Vagina (tissue), 2 donors: ENCODE measurements around the gene ABCA13. TPM values are rescaled to one million over a fixed set of nuclear protein-coding genes. Genes with fewer than 3 reads are reported as not detected.

Experiments
- DNase-seq, 2 donors: peaks; one replicate each; pipeline ENCODE4 v3.0.0-alpha.2; 2017; ENCODE audit errors: extremely low spot score in 2 of 2
- H3K27ac ChIP-seq: fragments of 200-600 bp; sonication (generic); one replicate; pipeline ENCODE4 v1.5.1; 2019
- H3K27me3 ChIP-seq: fragments of 200-600 bp; sonication (generic); one replicate; pipeline ENCODE4 v1.5.1; 2019
- H3K36me3 ChIP-seq, 2 donors: fragments of 200-600 bp; sonication (generic); one replicate each; pipeline ENCODE4 v1.5.1; 2017 to 2019
- H3K4me1 ChIP-seq: fragments of 200-600 bp; sonication (generic); one replicate; pipeline ENCODE4 v1.5.1; 2019
- H3K4me3 ChIP-seq, 2 donors: fragments of 200-600 bp; sonication (generic); 1 replicate in 1 of 2; 2 replicates in 1 of 2; pipeline ENCODE4 v1.5.1; 2016 to 2019
- H3K9me3 ChIP-seq: fragments of 200-600 bp; sonication (generic); one replicate; pipeline ENCODE4 v1.5.1; 2019
- CTCF ChIP-seq, 3 experiments: fragments of 450-650 bp in 2 of 3; fragments of 200-600 bp in 1 of 3; sonication (generic) in 1 of 3; IDR thresholded peaks; one replicate each; pipeline ENCODE4 v1.5.1; 2017 to 2019; ENCODE audit warnings: antibody characterized with exemption in 3 of 3, mild to moderate bottlenecking in 2 of 3, moderate library complexity in 2 of 3
- POLR2A ChIP-seq, 2 donors: fragments of 450-650 bp; IDR thresholded peaks; one replicate each; pipeline ENCODE4 v1.6.1; 2017; ENCODE audit warnings: antibody characterized with exemption in 2 of 2, mild to moderate bottlenecking in 2 of 2, moderate library complexity in 2 of 2
- POLR2AphosphoS5 ChIP-seq, 2 donors: sonication (generic); formaldehyde crosslinking; IDR thresholded peaks; one replicate each; pipeline ENCODE4 v1.9.0; 2017; ENCODE audit warnings: antibody characterized with exemption in 2 of 2, mild to moderate bottlenecking in 2 of 2, low read depth in 1 of 2; ENCODE audit not compliant: insufficient read depth in 1 of 2
- intact Hi-C: fragments of 100-400 bp; cut with DNase I; formaldehyde crosslinking; loops from one replicate; pipeline ENCODE4 v1.15.1; 2023
- total RNA-seq: library from RNA; depleted of rRNA; stranded (reverse); fragments of >200 nt; gene quantifications from one replicate; pipeline ENCODE4 v1.2.3, GENCODE V29; 2016

ABCA13 gene
- total RNA-seq, 1 donor from 2014 or later: under 0.01 TPM

- intact Hi-C loops: no loop called here
These were observed 140.3 kb downstream of the ABCA13 start for GRCh38 chr7:48311464-48312100.

GRCh38 chr7:48312151-48312550 is 140.9 kb downstream of the ABCA13 start:
- Histone ChIP-seq H3K27me3 (no peaks in the 10 kb centered on the region), H3K9me3 (no peaks in the 10 kb centered on the region), H3K4me1 (no peaks in the 10 kb centered on the region), H3K4me3 (no peak overlapping the region), H3K36me3 (no peaks in the 10 kb centered on the region), H3K27ac (no peak overlapping the region)
- intact Hi-C loops: no loop called here
- no peak for TF ChIP-seq POLR2A (IDR thresholded peaks at IDR 0.05)
- TF ChIP-seq POLR2AphosphoS5 (IDR thresholded peaks at IDR 0.05; ENCODE audit: insufficient read depth in 1 of 2, low read depth in 1 of 2): no peak
- no peak for TF ChIP-seq CTCF (IDR thresholded peaks at IDR 0.05)
- DNase-seq: no peak

More at GRCh38 chr7:48311464-48312100, 140.3 kb downstream of the ABCA13 start:
- Histone ChIP-seq H3K36me3 (no peaks in the 10 kb centered on the region), H3K4me1 (no peaks in the 10 kb centered on the region), H3K27me3 (no peaks in the 10 kb centered on the region), H3K4me3 (no peak overlapping the region), H3K9me3 (no peaks in the 10 kb centered on the region), H3K27ac (no peak overlapping the region)
- TF ChIP-seq CTCF (IDR thresholded peaks at IDR 0.05): no peak
- TF ChIP-seq POLR2AphosphoS5 (IDR thresholded peaks at IDR 0.05; ENCODE audit: insufficient read depth in 1 of 2, low read depth in 1 of 2): no peak
- no peak for TF ChIP-seq POLR2A (IDR thresholded peaks at IDR 0.05)
- no peak for DNase-seq

GRCh38 chr7:48316768-48317167 is 145.5 kb downstream of the ABCA13 start:
- Histone ChIP-seq H3K27ac (no peak overlapping the region), H3K4me3 (no peak overlapping the region), H3K27me3 (no peaks in the 10 kb centered on the region), H3K4me1 (no peaks in the 10 kb centered on the region), H3K36me3 (no peaks in the 10 kb centered on the region), H3K9me3 (no peaks in the 10 kb centered on the region)
- DNase-seq: no peak
- intact Hi-C loops: no loop called here
- TF ChIP-seq POLR2AphosphoS5 (IDR thresholded peaks at IDR 0.05; ENCODE audit: insufficient read depth in 1 of 2, low read depth in 1 of 2): no peak
- no peak for TF ChIP-seq CTCF (IDR thresholded peaks at IDR 0.05)
- TF ChIP-seq POLR2A (IDR thresholded peaks at IDR 0.05): no peak

- H3K36me3 ChIP-seq: no peaks in the 10 kb centered on the region
- no peak for DNase-seq
- TF ChIP-seq CTCF (IDR thresholded peaks at IDR 0.05): no peak
- no peak for TF ChIP-seq POLR2A (IDR thresholded peaks at IDR 0.05)
- TF ChIP-seq POLR2AphosphoS5 (IDR thresholded peaks at IDR 0.05; ENCODE audit: insufficient read depth in 1 of 2, low read depth in 1 of 2): no peak
- intact Hi-C loops: no loop called here
- H3K4me3 ChIP-seq: no peak overlapping the region
- no peaks in the 10 kb centered on the region for H3K27me3 ChIP-seq
- H3K9me3 ChIP-seq: no peaks in the 10 kb centered on the region
- no peak overlapping the region for H3K27ac ChIP-seq
- no peaks in the 10 kb centered on the region for H3K4me1 ChIP-seq
These were observed 146.1 kb downstream of the ABCA13 start for GRCh38 chr7:48317360-48317759.

- TF ChIP-seq POLR2A (IDR thresholded peaks at IDR 0.05): no peak
- no peak for TF ChIP-seq CTCF (IDR thresholded peaks at IDR 0.05)
- TF ChIP-seq POLR2AphosphoS5 (IDR thresholded peaks at IDR 0.05; ENCODE audit: insufficient read depth in 1 of 2, low read depth in 1 of 2): no peak
- intact Hi-C loops: no loop called here
- H3K4me1 ChIP-seq: no peaks in the 10 kb centered on the region
- peaks cover 5% of the 10 kb centered on the region for H3K9me3 ChIP-seq
- H3K4me3 ChIP-seq: no peak overlapping the region
- H3K27me3 ChIP-seq: no peaks in the 10 kb centered on the region
- H3K27ac ChIP-seq: no peak overlapping the region
- DNase-seq: no peak
- no peaks in the 10 kb centered on the region for H3K36me3 ChIP-seq
These were observed 150.2 kb downstream of the ABCA13 start for GRCh38 chr7:48321319-48322010.
